ENCODE data around the gene MTF1. TPM values are rescaled to one million over a fixed set of nuclear protein-coding genes. Genes with fewer than 3 reads are reported as not detected.

Gene MTF1
- total and polyA plus RNA-seq, 2 donors (not counting 1 experiment from before 2014, with no cell fraction given), result 4.5 to 8.4 TPM

- H3K27me3 ChIP-seq (ENCODE audit: control insufficient read depth, insufficient read depth, low read length), result no peaks in the 10 kb centered on the region
- H4K20me1 ChIP-seq (ENCODE audit: control insufficient read depth, extremely low read depth, insufficient read depth, low read length), result no peaks in the 10 kb centered on the region
- peaks cover 22% of the 10 kb centered on the region for H3K79me2 ChIP-seq (ENCODE audit: control insufficient read depth, insufficient read depth, low read length)
- H3K9ac ChIP-seq (ENCODE audit: insufficient read depth, low read length), result peak overlapping the region; percentile 76
- H3K4me3 ChIP-seq (replicated peaks in 1 of 4; ENCODE audit: control extremely low read depth in 1 of 4, insufficient read depth in 1 of 4, low read depth in 3 of 4, low read length in 4 of 4), result peak overlapping the region; percentile 55 to 95 (median 87)
- no peak for DNase-seq (ENCODE audit: low read depth in 2 of 2)
- H3K9me3 ChIP-seq (ENCODE audit: control insufficient read depth, insufficient read depth, low read depth, low read length), result no peaks in the 10 kb centered on the region
- H3K27ac ChIP-seq (ENCODE audit: insufficient read depth, low read length), result peak overlapping the region; percentile 81
- H3K36me3 ChIP-seq (ENCODE audit: control insufficient read depth, insufficient read depth, low read length), result peaks cover 17% of the 10 kb centered on the region
- peak overlapping the region; percentile 92 for H3K4me2 ChIP-seq (ENCODE audit: extremely low read depth, insufficient read depth, low read length)
- H2AFZ ChIP-seq (ENCODE audit: low read length), result no peak overlapping the region
- H3K4me1 ChIP-seq (ENCODE audit: control insufficient read depth, extremely low read depth, insufficient read depth, low read length), result peaks cover 14% of the 10 kb centered on the region
- TF ChIP-seq CTCF (conservative IDR thresholded peaks at IDR 0.05 in 1 of 2, IDR thresholded peaks at IDR 0.05 in 1 of 2; ENCODE audit: low read depth in 1 of 2, low read length in 2 of 2), result no peak
- TF ChIP-seq EZH2 (IDR thresholded peaks at IDR 0.05; ENCODE audit: low read length, missing control alignments), result no peak
These were observed 52.2 kb downstream of the MTF1 start for GRCh38 chr1:37807220-37807554.

GRCh38 chr1:37802439-37802838 lies 57.0 kb downstream of the MTF1 start:
- Histone ChIP-seq H3K9me3 (ENCODE audit: control insufficient read depth, insufficient read depth, low read depth, low read length) (no peaks in the 10 kb centered on the region), H2AFZ (ENCODE audit: low read length) (no peak overlapping the region), H3K4me3 (replicated peaks in 1 of 4; ENCODE audit: control extremely low read depth in 1 of 4, insufficient read depth in 1 of 4, low read depth in 3 of 4, low read length in 4 of 4) (no peak overlapping the region), H3K4me2 (ENCODE audit: extremely low read depth, insufficient read depth, low read length) (no peak overlapping the region), H3K36me3 (ENCODE audit: control insufficient read depth, insufficient read depth, low read length) (peaks cover 17% of the 10 kb centered on the region), H3K27ac (ENCODE audit: insufficient read depth, low read length) (no peak overlapping the region), H3K79me2 (ENCODE audit: control insufficient read depth, insufficient read depth, low read length) (peaks cover 15% of the 10 kb centered on the region), H3K9ac (ENCODE audit: insufficient read depth, low read length) (no peak overlapping the region), H3K27me3 (ENCODE audit: control insufficient read depth, insufficient read depth, low read length) (no peaks in the 10 kb centered on the region), H3K4me1 (ENCODE audit: control insufficient read depth, extremely low read depth, insufficient read depth, low read length) (peaks cover 4% of the 10 kb centered on the region), H4K20me1 (ENCODE audit: control insufficient read depth, extremely low read depth, insufficient read depth, low read length) (no peaks in the 10 kb centered on the region)
- DNase-seq (ENCODE audit: low read depth in 2 of 2), result no peak
- TF ChIP-seq EZH2 (IDR thresholded peaks at IDR 0.05; ENCODE audit: low read length, missing control alignments) (no peak), CTCF (conservative IDR thresholded peaks at IDR 0.05 in 1 of 2, IDR thresholded peaks at IDR 0.05 in 1 of 2; ENCODE audit: low read depth in 1 of 2, low read length in 2 of 2) (no peak)

GRCh38 chr1:37797750-37798345 lies 61.5 kb downstream of the MTF1 start:
- Histone ChIP-seq H3K27me3 (ENCODE audit: control insufficient read depth, insufficient read depth, low read length) (peaks cover 9% of the 10 kb centered on the region), H3K4me3 (replicated peaks in 1 of 4; ENCODE audit: control extremely low read depth in 1 of 4, insufficient read depth in 1 of 4, low read depth in 3 of 4, low read length in 4 of 4) (no peak overlapping the region), H3K4me1 (ENCODE audit: control insufficient read depth, extremely low read depth, insufficient read depth, low read length) (no peaks in the 10 kb centered on the region), H3K36me3 (ENCODE audit: control insufficient read depth, insufficient read depth, low read length) (no peaks in the 10 kb centered on the region), H3K27ac (ENCODE audit: insufficient read depth, low read length) (no peak overlapping the region), H3K4me2 (ENCODE audit: extremely low read depth, insufficient read depth, low read length) (no peak overlapping the region), H2AFZ (ENCODE audit: low read length) (no peak overlapping the region), H3K79me2 (ENCODE audit: control insufficient read depth, insufficient read depth, low read length) (no peaks in the 10 kb centered on the region), H3K9me3 (ENCODE audit: control insufficient read depth, insufficient read depth, low read depth, low read length) (no peaks in the 10 kb centered on the region), H3K9ac (ENCODE audit: insufficient read depth, low read length) (no peak overlapping the region), H4K20me1 (ENCODE audit: control insufficient read depth, extremely low read depth, insufficient read depth, low read length) (no peaks in the 10 kb centered on the region)
- TF ChIP-seq CTCF (conservative IDR thresholded peaks at IDR 0.05 in 1 of 2, IDR thresholded peaks at IDR 0.05 in 1 of 2; ENCODE audit: low read depth in 1 of 2, low read length in 2 of 2), result no peak
- no peak for TF ChIP-seq EZH2 (IDR thresholded peaks at IDR 0.05; ENCODE audit: low read length, missing control alignments)
- DNase-seq (ENCODE audit: low read depth in 2 of 2), result peak; percentile 38 to 77

Data from fibroblast of lung (primary cell).